ENCODE results near the gene ASPSCR1. TPM values are rescaled to one million over a fixed set of nuclear protein-coding genes. Genes with fewer than 3 reads are reported as not detected.

The ASPSCR1 gene
- total and polyA plus RNA-seq, 2 of the 13 experiments (the other 11 are each of a cell fraction or from before 2014, with no cell fraction given), result 274 to 314 TPM

DNA sequence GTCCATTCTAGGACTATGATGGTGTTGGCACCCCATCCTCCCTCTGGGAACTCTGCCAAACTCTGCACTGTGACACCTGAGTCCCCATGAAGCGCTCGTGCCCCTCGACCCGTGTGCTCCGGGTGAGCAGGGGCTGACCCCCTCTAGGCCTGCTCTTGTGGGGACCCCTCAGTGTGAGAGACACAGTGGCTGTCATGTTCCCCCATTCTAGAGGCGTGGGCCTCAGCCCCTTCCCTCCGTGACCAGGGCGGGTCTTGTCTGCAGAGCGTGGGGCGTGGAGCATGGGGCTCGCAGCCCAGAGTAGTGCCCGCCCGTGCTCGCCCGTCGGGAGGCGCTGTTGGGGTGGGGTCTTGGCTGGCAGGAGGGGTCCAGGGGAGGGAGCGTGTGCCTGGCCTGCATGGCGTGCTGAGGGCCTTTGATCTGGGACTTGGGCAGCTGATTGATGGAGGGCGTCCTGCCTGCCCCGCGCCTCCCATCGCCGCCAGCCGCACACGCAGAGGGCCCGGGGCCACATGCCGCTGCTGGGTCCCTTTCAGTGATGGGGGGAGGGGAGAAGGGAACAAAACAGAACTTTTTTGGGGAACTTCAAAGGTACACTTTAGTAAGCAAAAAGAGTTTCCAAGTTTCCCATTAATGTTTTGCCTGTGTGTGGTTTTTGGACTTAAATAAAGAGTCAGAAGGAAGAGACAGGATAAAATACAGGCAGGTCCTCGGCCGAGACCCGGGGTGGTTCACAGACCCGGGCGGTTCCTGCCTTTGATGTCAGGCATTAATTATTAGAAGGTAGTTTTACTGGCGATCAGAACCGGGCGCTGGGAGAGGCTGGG lies 22.8 kb downstream of the ASPSCR1 start (continued):
- TF ChIP-seq ZC3H4 (CRISPR knock-in tag; IDR thresholded peaks at IDR 0.05; ENCODE audit: borderline replicate concordance), result peak; percentile 97; the same call in 1 of the 2 replicates
- TF ChIP-seq CHD4 (IDR thresholded peaks at IDR 0.05; ENCODE audit: borderline replicate concordance, low read length), result no peak; the same call in 1 of the 2 replicates
- TF ChIP-seq TBP (CRISPR knock-in tag; IDR thresholded peaks at IDR 0.05), result 0 out of 2 replicates have a peak, but pooled peaks have one; percentile 7
- TF ChIP-seq ZNF557 (CRISPR knock-in tag; IDR thresholded peaks at IDR 0.05), result no peak
- TF ChIP-seq, protein P1, sequence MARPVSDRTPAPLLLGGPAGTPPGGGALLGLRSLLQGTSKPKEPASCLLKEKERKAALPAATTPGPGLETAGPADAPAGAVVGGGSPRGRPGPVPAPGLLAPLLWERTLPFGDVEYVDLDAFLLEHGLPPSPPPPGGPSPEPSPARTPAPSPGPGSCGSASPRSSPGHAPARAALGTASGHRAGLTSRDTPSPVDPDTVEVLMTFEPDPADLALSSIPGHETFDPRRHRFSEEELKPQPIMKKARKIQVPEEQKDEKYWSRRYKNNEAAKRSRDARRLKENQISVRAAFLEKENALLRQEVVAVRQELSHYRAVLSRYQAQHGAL (CRISPR knock-in tag; IDR thresholded peaks at IDR 0.05; ENCODE audit: not compliant biosample characterization), result no peak
- TF ChIP-seq ZNF260 (CRISPR knock-in tag; IDR thresholded peaks at IDR 0.05; ENCODE audit: borderline replicate concordance, low read depth), result no peak
- no peak for TF ChIP-seq ZNF678 (CRISPR knock-in tag; IDR thresholded peaks at IDR 0.05)
- TF ChIP-seq HMG20A (CRISPR knock-in tag; IDR thresholded peaks at IDR 0.05; ENCODE audit: borderline replicate concordance), result no peak; the same call in none of the 2 replicates
- TF ChIP-seq ZNF274 (CRISPR knock-in tag; IDR thresholded peaks at IDR 0.05), result peak; percentile 74; the same call in 1 of the 2 replicates
- no peak for TF ChIP-seq MTA3 (CRISPR knock-in tag; IDR thresholded peaks at IDR 0.05)
- no peak; the same call in none of the 2 replicates for TF ChIP-seq ZNF564 (CRISPR knock-in tag; IDR thresholded peaks at IDR 0.05)
- TF ChIP-seq, protein P2, sequence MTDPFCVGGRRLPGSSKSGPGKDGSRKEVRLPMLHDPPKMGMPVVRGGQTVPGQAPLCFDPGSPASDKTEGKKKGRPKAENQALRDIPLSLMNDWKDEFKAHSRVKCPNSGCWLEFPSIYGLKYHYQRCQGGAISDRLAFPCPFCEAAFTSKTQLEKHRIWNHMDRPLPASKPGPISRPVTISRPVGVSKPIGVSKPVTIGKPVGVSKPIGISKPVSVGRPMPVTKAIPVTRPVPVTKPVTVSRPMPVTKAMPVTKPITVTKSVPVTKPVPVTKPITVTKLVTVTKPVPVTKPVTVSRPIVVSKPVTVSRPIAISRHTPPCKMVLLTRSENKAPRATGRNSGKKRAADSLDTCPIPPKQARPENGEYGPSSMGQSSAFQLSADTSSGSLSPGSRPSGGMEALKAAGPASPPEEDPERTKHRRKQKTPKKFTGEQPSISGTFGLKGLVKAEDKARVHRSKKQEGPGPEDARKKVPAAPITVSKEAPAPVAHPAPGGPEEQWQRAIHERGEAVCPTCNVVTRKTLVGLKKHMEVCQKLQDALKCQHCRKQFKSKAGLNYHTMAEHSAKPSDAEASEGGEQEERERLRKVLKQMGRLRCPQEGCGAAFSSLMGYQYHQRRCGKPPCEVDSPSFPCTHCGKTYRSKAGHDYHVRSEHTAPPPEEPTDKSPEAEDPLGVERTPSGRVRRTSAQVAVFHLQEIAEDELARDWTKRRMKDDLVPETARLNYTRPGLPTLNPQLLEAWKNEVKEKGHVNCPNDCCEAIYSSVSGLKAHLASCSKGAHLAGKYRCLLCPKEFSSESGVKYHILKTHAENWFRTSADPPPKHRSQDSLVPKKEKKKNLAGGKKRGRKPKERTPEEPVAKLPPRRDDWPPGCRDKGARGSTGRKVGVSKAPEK (CRISPR knock-in tag; IDR thresholded peaks at IDR 0.05; ENCODE audit: borderline replicate concordance), result peak; percentile 84
- TF ChIP-seq, protein P3, sequence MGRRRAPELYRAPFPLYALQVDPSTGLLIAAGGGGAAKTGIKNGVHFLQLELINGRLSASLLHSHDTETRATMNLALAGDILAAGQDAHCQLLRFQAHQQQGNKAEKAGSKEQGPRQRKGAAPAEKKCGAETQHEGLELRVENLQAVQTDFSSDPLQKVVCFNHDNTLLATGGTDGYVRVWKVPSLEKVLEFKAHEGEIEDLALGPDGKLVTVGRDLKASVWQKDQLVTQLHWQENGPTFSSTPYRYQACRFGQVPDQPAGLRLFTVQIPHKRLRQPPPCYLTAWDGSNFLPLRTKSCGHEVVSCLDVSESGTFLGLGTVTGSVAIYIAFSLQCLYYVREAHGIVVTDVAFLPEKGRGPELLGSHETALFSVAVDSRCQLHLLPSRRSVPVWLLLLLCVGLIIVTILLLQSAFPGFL (CRISPR knock-in tag; IDR thresholded peaks at IDR 0.05), result no peak
- TF ChIP-seq, protein P4, sequence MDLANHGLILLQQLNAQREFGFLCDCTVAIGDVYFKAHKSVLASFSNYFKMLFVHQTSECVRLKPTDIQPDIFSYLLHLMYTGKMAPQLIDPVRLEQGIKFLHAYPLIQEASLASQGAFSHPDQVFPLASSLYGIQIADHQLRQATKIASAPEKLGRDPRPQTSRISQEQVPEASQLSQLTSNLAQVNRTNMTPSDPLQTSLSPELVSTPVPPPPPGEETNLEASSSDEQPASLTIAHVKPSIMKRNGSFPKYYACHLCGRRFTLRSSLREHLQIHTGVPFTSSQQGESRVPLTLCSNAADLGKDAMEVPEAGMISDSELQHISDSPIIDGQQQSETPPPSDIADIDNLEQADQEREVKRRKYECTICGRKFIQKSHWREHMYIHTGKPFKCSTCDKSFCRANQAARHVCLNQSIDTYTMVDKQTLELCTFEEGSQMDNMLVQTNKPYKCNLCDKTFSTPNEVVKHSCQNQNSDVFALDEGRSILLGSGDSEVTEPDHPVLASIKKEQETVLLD (CRISPR knock-in tag; IDR thresholded peaks at IDR 0.05; ENCODE audit: low read depth), result no peak; the same call in 1 of the 2 replicates
- TF ChIP-seq ZNF121 (CRISPR knock-in tag; IDR thresholded peaks at IDR 0.05), result peak; percentile 48; the same call in 1 of the 2 replicates
- TF ChIP-seq FOXP1 (IDR thresholded peaks at IDR 0.05), result no peak
- peak; percentile 6; the same call in 1 of the 2 replicates for TF ChIP-seq FOXP1 (CRISPR knock-in tag; IDR thresholded peaks at IDR 0.05)
- TF ChIP-seq SOX6 (IDR thresholded peaks at IDR 0.05), result no peak
- TF ChIP-seq SOX6 (CRISPR knock-in tag; IDR thresholded peaks at IDR 0.05), result no peak; the same call in 1 of the 2 replicates
- peak; percentile 21; the same call in 1 of the 2 replicates for TF ChIP-seq ZNF589 (CRISPR knock-in tag; conservative IDR thresholded peaks at IDR 0.05)
- peak; percentile 58; the same call in 1 of the 2 replicates for TF ChIP-seq POGZ (CRISPR knock-in tag; IDR thresholded peaks at IDR 0.05)
- no peak for TF ChIP-seq REXO4 (CRISPR knock-in tag; IDR thresholded peaks at IDR 0.05; ENCODE audit: borderline replicate concordance)
